Astrocyte of the spinal cord (primary cell): ENCODE data around the gene EHBP1.

ENCODE experiments used
- DNase-seq: peaks from one replicate; pipeline ENCODE4 v3.0.0; 2011; ENCODE audit warnings: low read depth, low spot score
- H3K4me3 ChIP-seq: 2 replicates; pipeline ENCODE4 v1.5.1; 2011; ENCODE audit warnings: low read depth, mild to moderate bottlenecking, low read length, moderate library complexity
- in situ Hi-C: cut with HindIII; loops from 2 replicates; pipeline ENCODE4 v1.10.0; 2017; ENCODE audit warnings: low sequenced_read_pairs
- TF ChIP-seq, protein P1 (sequence below): IDR thresholded peaks from 2 replicates; pipeline ENCODE4 v1.5.1; 2012; ENCODE audit warnings: low read depth, mild to moderate bottlenecking, low read length, inconsistent platforms

The EHBP1 gene

DNA sequence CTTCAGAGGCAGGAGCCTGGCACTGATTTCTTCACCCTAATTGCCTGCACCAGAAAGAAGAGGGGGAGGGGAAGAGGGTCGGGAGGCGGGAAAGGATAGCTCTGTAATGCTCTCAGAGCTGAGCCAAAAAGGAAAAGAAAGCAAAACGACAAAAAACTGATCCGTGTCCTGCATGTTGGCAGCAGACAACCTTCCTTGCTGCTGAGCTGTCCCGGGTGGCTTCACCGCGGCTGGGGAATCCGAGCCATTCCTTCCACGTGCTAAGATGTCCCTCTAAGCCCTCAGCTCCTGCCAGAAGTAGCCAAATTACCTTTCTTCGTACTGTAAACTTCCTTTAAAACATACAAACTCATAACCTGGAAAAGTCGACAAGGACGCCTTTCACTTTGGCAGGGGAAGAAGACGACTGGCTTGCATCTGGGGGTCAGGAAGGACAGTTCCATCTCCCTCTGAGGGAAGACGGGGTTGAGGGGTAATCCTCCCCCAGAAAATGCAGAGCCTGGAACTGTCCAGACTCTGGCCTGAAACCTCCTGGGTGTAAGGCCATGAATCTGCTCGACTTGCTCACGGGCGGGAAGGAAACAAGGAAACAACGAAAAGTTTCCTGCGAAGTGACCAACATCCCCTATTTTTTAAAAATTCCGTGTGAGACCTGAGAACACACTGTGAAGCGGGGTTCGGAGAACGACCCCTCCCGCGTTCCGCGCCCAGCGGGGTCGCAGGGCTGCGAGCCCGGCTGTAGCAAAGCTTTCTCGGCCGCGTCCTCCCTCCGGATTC is 352.8 kb downstream of the EHBP1 start:
- TF ChIP-seq, protein P1, sequence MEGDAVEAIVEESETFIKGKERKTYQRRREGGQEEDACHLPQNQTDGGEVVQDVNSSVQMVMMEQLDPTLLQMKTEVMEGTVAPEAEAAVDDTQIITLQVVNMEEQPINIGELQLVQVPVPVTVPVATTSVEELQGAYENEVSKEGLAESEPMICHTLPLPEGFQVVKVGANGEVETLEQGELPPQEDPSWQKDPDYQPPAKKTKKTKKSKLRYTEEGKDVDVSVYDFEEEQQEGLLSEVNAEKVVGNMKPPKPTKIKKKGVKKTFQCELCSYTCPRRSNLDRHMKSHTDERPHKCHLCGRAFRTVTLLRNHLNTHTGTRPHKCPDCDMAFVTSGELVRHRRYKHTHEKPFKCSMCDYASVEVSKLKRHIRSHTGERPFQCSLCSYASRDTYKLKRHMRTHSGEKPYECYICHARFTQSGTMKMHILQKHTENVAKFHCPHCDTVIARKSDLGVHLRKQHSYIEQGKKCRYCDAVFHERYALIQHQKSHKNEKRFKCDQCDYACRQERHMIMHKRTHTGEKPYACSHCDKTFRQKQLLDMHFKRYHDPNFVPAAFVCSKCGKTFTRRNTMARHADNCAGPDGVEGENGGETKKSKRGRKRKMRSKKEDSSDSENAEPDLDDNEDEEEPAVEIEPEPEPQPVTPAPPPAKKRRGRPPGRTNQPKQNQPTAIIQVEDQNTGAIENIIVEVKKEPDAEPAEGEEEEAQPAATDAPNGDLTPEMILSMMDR = no peak
- no peak overlapping the region for H3K4me3 ChIP-seq
- peak; percentile 54 for DNase-seq
- in situ Hi-C loops = no loop called here

DNA sequence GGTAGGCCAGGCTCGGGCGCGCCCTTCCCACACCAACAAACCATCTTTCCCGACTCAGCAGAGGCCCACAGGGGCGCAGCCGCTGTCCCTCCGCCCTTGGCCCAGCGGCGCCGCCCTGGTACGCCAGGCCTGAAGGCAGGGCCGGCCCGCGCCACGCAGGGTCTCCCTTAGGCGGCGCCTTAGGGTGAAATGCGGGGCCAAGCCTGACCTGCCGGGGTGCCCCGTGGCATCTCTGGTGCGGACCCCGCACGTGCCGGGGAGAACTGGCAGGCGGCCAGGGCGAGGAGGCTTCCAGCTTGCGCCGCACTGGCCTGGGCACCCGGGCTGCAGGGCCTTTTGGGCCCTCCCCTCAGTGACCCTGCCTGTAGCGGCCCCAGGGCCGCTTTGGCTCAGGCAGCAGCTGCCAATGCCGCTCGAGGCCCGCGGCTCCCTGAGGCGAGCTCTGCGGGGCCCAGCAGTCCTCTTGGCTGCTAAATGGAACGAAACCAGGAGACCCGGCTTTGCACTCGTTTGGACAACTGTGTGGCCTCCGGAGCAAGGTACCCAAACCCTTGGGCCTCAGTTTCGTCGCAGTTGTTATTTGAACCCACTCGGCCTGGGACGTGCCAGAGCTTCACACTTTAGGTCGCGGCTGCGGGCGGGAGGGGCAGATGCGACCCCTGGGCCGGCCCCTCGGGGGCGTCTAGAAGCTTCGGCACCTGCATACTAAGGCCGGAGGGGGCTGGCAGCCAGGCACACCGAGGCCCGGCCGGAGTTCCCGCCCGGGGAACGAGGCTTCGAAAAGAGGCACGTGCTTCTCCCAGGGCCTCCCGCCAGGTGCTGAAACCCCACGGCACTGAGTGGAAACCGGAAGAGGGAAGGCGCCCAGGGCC is 353.6 kb downstream of the EHBP1 start:
- in situ Hi-C loops = no loop called here
- TF ChIP-seq, protein P1 = no peak
- no peak for DNase-seq
- no peak overlapping the region for H3K4me3 ChIP-seq

DNA sequence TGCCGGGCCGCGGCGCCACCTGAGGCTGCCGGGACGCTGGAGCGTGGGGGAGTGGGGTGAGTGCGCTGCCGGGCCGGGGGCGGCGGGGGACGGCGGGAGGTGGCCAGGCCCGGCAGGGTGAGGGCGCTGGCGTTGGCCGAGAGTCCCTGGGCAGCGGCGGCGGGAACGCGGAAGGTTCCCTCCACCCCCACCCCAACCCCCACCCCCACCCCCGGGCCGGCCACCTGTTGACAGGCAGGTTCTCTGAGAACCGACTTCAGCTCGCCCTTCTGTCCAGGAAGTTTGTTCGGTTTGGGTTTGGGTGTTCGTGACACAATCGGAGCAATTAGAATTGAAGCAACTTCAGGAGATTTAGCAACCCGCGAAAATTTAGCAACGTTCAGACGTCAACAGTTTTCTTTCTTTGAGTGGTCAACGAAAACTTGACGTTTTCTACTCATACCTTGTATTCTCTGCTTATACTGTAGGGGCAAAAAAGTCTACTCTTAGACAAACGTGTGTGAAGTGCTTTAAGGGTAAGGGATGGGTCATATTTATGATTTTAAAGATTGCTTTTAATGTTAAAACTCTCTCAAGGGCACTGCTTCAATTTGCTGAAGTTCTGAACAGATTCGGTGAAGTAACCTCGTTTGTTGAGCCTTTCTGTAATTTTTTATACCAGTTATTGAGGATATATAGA is 354.4 kb downstream of the EHBP1 start:
- no peak overlapping the region for H3K4me3 ChIP-seq
- DNase-seq = peak; percentile 56
- in situ Hi-C loops = no loop called here
- TF ChIP-seq, protein P1 = no peak

DNA sequence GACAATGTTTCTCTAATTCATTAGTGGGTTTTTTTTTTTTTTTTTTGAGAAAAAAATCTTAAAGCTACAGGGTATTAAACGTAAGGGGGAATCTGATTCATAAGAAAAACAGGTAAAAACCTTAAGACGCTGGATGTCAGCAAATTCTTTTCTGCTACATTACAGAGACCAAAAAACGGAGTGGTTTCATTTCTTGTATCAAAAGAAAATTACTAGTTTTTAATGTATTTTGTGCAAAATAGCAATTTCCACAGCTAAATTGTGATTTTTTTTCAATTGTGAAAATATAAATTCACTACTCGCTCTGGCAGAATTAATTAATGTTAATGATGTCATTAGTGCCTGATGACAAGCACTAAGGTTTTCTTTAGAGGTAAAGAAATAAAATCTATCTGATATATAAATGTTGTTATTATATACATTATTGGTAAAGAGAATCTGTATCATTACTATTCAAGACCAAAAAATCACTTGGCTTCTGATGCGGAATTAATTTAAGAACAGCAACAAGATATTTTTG is 355.0 kb downstream of the EHBP1 start:
- peak; percentile 24 for DNase-seq
- no peak overlapping the region for H3K4me3 ChIP-seq
- TF ChIP-seq, protein P1 = no peak
- in situ Hi-C loops = no loop called here

DNA sequence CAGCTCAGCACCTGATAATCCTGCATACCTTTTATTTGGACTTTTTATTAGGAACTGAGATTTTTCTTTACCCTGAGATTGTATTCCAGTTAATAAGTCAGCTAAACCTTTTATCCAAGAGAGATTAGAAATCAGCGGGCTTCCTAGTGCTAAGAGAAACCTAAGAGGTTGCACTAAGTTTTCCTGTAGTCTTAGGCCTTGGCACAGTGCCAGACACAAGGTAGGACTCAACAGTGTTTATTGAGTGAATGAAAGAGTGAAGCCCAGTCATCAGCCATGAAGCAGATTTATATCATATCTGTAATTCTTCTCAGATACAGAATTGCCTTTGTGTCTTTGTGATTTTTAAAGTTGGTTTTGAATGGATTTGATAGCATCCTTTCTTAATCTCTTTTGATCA is 358.7 kb downstream of the EHBP1 start:
- no peak overlapping the region for H3K4me3 ChIP-seq
- no peak for DNase-seq
- in situ Hi-C loops = no loop called here
- TF ChIP-seq, protein P1 = no peak

DNA sequence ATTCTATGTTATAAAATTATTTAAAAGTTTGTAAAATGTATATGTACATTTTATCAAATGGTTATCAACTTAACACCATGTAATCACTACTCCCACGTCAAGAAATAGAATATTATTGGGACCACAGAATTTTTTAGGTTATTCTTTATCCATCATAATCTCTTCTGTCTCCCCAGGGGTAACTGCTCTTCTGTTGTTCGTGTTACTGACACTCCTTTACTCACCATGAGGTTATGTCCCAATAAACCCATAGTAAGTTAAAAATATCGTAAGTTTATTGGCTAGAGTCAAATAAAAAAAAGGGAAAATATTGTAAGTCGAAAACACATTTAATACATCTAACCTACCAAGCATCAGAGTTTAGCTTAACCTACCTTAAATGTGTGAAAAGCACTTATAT is 359.1 kb downstream of the EHBP1 start:
- in situ Hi-C loops = no loop called here
- no peak for DNase-seq
- no peak overlapping the region for H3K4me3 ChIP-seq
- TF ChIP-seq, protein P1 = no peak
